Amniotic stem cell (primary cell): ENCODE results near the gene RNF41.

Source experiments
- DNase-seq: peaks from one replicate; lab custom pipeline; 2025; lab: John Stamatoyannopoulos, UW

Gene RNF41

DNA sequence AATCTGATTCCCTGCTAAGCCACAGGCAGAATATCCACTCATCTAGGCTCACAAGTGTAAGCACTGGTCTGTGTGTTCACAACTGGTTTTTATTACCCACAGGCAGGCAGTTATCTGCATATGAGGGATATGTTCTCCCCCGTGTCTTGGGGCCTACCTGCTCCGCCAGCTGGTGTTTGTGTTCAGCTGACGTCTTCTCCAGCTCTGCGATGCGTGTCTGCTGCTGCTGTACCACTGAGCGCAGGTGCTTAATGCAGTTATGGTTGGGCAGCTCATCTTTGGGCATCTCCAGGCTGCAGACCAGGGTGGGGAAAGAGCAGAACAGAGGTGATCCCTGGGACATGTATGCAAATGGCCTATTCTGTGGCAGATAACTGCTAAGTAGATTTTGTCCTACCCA is 13.7 kb downstream of the RNF41 start:
- no peak for DNase-seq

DNA sequence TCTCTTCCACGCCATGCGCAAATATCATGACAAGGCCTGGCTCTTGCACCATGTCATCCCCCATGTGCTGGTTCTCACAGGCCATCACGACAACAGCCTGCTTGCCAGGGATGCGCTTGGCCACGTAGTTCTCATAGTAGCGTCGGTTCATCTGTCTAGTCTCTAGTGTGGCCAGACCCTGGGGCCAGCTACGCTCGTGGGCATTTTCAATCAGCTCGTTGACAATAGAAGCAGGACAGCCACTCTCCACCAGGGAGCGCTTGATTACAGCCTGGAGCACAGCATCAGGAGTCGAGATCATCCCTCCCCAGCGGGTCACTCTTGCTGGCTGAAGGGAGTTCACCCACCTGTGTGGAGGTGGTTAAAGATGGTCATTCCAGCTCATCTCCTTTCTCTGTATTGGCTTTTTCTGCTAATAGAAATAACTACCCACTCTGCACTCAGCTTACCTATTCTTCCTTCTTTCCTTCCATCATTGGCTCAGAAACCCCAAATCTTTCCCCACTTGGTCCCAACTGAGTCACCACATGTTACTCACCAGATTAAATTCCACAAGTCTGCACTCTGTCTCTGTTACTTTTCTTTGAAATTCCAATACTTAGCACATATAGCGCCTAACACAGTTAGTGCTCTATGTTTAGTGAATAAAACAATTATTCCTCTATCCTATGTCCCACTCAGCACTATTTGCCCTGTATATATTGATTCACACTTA is 15.1 kb downstream of the RNF41 start:
- no peak for DNase-seq

DNA sequence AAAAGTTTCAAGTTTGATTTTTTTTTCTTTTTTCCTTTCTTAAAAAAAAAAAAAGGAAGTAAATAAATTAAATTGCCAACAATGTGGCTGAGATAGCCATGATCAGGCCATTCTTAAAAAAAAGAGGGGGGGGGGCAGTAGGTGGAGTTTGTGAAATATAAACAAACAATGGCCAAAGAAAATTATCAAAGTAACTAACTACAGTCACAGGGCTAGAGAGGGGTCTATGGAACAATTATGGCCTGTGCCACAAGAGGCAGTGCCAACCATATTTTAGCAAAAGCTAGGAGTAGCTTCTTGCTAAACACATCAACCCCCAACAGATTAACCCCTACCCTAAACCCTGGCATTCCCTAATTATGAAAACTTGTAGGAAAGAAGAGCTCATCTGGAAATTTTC is 16.3 kb downstream of the RNF41 start:
- no peak for DNase-seq

DNA sequence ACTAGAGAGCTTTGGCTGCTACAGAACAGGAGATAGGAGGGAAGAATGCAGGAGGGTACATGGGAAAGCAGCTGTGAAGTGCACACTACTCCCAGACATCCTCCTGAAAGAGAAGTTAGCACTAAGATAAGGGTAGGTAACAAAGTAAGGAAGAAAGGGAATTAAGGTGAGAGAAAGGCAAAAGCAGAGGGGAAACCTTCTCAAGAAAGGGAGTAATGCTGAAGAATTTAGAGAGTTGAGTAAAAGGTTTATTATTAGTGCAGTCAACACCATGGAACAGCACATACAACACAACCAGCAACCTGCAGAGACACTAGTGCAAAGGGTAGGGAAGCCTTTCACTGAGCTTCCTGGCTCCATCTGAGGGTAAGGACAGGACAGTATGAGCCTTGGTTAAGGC is 17.4 kb downstream of the RNF41 start:
- DNase-seq, result no peak

DNA sequence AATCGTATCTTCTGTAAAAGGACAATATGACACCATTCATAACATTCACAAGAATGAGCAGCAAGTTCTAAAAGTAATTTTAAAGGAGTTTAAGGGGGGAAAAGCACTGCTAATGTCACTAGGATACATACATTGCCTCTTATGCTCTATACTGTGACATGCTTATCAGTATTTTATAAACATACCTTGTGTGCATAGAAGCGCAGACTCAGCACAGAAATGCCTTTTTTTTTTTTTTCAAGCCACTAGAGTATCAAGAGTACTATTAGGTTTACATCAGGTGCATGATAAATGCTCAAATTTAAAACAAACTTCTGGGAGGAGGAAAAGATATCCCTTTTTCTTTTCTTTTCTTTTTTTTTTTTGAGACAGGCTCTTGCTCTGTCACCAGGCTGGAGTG is 18.9 kb downstream of the RNF41 start:
- no peak for DNase-seq

DNA sequence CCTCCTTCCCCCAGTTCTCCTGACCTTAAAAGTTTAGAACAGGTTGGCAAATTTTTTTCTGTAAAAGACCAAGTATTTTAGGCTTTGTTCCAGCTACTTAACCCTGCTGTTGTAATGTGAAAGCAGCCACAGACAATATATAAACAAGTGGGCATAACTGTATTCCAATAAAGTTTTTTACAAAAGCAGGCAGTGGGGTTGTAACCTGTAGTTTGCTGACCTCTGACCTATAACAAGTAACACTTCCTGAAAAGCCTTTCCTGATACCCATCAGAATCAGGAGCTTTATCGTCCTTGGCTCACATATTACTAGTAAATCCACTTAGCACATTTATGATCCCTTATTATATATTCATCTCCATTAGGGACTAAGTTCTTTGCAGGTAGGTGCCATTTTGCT is 19.4 kb downstream of the RNF41 start:
- no peak for DNase-seq

DNA sequence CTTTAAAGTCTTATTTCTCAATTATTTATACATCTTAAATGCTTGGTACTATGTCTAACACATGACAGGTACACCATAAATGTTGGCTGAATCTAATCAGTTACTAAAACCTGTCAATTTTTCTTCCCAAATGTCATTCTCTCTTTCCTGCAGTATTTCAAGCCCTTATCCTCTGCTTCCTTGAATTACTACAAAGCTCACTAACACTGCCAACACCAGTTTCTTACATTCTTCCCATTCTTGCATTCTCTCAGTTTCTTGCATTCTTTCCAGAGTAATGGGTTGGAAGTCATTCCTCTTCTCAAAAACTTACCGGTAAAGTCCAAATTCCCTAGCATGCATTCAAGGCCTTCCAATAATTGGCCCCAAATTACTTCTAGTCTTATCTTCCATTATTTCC is 22.9 kb downstream of the RNF41 start:
- DNase-seq, result no peak

DNA sequence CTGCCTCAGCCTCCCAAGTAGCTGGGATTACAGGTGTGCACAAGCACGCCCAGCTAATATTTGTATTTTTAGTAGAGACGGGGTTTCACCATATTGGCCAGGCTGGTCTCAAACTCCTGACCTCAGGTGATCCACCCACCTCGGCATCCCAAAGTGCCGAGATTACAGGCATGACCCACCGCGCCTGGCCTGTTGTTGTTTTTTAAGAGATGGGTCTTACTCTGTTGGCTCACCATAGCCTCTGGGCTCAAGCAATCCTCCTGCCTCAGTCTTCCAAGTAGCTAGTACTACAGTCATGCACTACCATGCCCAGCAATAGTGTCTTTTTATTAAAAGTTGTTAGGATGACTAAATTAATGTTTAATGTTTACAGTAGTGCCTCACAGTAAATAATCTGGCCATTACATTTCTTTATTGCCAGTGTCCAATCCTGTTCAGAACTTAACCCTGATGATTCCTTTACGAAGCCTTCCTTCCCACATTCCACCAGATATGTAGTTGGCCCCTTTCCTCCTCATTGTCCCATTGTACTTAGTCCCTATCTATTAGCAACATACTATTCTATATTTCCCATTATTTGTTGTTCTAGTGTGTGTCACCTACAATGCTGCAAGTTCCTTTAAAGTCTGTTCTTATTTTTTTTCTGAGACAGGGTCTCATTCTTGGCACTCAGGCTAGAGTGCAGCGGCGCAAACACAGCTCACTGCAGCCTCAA is 23.6 kb downstream of the RNF41 start:
- no peak for DNase-seq

DNA sequence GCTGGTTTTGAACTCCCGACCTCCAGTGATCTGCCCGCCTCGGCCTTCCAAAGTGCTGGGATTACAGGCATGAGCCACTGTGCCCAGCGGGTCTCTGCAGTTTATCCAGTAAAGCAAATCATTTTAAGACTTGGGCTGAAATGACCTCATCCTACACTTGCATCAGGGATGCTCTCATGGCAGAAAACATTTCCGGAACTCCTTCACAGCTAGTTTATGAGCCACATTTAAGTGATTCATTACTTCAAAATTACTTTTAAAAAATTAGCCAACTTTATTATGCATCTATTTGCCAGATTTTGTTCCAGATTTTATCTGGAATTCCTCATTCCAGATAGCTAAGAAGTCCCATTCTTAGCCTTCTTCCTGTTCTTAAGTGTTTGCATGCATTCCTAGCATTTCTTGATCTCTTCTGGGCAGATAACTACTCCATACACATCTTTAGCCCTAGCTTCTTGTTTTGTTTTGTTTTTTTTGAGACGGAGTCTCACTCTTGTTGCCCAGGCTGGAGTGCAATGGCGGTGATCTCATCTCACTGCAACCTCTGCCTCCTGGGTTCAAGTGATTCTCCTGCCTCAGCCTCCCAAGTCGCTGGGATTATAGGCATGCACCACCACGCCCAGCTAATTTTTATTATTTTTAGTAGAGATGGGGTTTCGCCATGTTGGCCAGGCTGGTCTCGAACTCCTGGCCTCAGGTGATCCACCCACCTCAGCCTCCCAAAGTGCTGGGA is 24.7 kb downstream of the RNF41 start:
- DNase-seq, result peak; percentile 88

DNA sequence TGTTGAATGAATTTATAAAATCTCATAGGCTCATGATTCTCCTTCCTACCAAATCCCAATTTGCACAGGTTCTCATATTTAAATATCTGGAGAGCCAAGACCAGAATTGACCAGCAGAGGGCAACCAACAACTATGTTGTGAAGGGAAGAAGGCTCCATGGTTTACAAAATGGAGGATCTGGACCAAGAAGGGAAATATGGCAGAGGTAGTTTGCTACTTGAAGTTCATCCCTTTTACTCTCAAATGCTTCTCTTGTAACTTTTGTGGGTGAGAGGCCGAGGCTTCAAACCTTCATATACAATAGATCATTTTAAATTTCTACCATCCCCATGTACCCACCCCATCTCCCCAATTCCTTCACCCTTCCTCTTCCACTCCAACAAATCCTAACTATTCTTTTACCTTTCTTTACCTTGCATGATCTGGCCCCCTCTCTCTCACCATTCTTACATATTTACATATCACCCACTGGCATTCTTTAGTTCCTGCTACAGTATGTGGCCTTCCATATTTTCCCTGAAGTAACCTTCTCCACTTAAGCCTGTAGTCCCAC is 28.6 kb downstream of the RNF41 start:
- DNase-seq, result peak; percentile 84

DNA sequence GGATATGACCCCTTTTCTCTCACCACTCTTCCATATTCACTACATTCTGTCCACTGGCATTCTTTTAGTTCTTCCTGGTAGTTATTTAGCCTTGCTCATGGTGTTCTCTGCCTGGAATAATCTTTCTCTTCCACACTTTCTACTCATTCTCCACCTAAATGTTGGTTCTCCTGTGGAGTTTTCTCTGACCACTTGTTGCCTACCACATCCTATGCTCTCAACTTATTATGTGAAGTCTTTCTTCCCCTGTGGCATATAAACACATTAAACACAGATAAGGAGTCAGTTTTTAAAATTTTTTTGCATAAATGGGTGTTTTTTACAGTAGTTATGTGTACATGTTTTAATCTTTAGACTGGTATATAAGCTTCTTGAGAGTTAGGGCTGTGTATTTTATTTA is 29.1 kb downstream of the RNF41 start:
- DNase-seq, result no peak

DNA sequence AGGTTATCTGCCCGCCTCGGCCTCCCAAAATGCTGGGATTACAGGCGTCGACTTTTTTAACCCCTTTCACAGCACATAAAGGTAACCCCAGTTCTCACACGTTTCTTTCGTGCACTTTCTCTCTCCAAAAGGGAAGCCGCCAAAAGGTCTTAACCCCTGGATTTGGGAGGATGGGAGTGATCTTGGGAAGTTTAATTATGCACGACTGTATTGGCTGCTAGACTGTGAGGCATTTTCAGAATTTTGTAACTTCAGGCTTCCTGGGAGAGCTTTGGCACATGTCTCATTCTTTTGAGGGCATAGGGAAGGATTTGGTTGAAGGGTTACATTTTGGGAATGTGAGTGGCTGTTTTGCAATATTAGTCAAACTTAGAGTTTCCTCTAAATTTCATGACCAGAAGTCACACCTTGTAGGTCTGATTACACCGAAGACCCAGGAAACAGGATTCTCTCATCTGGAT is 31.0 kb downstream of the RNF41 start:
- no peak for DNase-seq

DNA sequence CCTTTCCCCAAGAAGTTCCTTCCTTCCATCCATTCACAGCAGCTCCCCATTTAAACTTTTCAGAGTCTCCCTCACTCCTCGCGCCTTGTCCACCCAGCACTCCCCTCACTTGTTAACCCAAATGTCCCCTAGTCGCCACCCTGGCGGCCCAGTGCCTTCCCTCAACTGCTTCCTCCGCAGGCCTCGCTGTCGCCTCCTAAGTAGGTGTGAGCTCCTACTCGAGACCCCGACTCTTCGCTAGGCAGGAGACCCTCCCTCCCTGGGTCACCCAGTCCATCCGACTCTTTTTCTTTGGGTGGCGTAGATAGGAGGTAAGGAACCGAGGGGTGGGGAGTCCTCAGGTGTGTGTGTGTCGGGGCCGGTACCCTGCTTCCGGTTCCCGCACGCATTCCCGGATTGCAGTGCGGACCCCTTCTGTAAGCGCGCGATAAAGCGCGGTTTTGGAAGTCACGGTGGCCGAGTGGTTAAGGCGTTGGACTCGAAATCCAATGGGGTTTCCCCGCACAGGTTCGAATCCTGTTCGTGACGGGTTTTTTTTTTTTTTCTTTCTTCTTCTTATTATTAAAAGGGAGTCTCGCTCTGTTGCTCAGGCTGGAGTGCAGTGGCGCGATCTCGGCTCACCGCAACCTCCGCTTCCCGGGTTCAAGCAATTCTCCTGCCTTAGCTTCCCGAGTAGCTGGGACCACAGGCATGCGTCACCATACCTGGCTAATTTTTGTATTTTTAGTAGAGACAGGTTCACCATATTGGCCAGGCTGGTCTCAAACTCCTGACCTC is 31.6 kb downstream of the RNF41 start:
- peak; percentile 61 for DNase-seq

DNA sequence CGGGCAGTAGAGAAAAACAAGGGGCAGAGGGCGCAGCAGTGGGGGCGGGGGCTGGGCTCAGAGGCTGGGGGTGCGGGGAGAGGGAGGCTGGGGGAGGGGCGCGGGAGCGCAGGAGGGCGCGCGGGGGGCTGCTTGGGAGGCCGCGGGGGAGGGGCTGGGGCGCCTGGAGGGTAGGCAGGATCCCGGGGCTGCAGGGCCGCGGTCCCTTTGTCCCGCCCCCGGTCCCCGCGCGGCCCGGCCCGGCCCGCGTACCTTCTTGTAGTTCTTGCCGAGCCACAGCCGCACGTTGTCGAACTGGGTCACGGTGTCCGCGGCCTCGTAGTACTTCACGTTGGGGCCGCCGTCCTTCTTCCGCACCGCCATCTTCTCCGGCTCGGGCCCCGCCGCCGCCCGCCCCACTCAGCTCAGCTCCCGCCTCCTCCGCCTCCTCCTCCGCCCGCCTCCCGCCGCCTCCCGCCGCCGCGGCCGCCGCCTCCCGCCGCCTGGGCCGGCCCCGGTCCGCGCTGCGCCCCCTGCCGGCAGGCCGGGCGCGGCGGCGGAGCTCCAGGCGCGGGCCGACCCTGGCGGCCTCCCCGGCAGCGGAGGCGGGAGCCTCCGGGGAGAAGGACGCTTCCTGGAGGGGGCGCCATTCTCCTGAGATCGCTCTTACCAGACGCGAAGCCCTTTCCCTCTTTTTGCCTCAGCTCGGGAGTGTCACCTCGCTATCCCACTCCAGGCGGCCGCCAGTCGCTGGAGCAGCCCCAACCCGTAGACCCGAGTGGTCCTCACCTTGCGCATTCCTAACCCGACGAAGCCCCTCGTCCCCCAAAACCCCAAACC is 32.4 kb downstream of the RNF41 start, which contains the start of gene SMARCC2:
SMARCC2 (minus strand) TSS at position 385 of the 819 bp plus-strand sequence; CDS start at position 363, 22 bp downstream.
- peak; percentile 83 for DNase-seq

DNA sequence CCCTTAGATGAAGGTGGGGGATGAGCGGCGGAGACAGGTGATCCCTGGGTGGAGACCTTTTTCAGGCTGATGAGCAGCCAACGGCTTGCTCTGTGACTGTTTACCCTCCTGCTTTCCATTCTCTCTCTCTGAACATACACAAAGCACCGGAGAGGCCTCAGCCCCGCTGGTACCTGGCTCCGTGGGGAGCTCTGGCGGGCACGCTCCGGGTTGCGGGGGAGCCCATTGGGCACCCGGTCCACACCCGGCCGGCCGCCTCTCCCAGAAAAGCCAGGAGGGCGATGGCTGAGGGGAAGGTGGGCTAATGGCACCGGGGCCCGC is 33.0 kb downstream of the RNF41 start:
- no peak for DNase-seq

DNA sequence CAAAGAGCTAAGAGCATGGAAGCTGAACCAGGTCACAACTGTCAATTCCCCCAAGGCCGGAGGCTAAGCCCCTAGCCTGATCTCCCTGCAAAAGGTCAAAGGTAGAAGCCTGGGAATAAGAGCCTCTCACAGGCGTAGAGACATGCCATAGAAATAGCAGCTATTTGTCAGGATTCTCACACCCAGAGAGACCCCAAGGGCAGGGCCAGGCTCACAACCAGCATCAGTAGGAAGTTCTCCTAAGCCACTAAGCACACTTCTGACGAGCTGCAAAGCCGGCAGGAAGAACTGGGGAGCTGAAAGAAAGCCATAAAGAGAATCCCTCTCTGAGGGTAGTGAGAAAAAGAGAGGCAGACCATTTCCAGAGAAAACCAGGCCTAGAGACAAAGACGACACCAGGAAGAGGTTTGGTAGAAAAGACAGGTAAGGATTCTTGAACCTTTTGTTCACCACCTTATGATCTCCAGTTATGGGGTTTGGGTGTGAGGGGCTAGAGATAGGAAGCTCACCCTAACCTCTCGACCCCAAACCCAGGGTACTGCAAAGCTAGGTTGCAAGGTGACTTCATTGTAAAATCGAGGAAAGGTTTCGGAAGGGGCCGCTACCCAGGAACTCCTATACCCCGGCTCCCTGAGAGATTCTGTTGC is 33.5 kb downstream of the RNF41 start:
- no peak for DNase-seq

DNA sequence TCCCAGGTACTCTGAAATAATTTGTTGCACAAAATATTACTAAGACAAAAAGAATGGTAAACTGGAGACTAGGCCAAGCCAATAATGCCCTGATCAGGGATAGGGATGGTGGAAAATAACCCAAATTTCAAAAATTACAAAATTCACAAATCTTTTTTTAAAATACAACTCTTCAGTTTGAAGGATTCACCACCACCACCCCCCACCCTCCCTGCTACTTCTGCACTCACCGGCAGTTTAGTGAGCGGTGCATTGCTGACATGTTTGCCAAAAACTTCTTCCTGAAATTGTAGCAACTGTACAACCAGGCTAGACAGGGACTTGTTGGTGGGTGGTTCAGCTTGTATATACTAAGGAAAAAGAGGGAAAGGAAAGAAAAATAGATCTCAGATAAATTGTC is 34.8 kb downstream of the RNF41 start:
- no peak for DNase-seq

DNA sequence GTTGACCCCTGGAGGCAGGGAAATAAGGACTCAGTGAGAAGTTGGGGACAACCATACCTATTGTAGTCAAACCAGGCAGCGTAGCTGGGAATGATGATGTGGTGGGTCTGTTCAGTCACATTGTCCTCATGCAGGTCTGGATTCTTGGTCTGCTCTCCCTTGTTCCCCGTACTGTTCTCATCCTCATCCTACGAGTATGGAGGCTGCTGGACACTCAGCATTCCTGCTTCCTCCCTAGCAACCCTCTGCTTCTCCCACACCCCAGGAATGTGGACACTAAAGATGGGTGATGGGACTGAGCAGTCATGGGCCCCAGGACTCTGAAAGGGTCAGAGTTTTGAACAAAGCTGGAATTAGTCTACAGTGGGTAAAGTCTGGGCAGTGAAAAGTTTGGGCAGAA is 43.4 kb downstream of the RNF41 start:
- DNase-seq, result no peak

DNA sequence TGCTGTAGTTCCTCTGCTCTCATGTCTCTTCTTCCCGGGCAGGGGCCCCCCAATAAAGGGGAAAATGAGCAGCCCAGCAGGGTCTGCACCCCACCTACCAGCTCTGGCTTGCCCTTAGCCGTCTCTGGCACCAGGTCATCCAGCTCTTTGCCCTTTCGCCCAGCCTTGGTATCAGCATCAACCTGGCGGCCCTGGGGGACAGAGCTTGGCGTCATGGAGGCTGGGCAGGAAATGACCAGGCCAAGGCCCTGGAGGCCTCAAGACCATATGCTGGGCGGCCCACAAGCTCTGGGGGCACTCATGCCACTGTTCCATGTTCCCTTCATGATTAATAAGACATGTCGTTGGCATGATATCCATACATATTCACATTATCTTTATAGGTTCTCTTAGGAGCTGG is 48.9 kb downstream of the RNF41 start:
- no peak for DNase-seq

DNA sequence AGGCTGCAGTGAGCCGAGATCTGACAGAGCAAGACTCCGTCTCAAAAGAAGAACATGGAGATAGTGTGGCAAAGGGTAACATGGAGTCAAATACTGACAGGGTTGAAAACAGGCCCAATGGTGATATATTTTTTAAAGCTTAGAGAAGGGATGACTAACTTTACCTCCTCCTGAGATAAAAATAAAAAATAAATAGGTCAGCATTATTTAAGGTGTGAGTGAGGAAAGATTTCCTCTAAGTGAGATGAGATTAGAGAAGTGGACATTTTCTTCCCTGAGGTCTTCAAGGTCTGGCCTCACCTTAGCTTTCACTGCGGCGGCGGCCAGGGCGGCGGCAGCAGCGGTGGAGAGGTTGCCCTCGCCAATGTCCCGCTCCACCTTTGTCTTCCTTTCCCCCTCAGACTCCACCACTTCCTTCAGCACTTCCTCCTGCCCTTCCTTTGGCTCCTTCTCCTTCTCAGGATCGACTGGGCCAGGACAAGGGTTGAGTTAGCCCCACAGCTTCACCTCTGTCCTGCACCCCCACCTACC is 52.4 kb downstream of the RNF41 start:
- DNase-seq, result no peak
